Stimulated activated CD8-positive, alpha-beta memory T cell treated with anti-CD3 and anti-CD28 coated beads, Interleukin-4, amount 100 ng/mL, for 48 hours (primary cell): ENCODE results near the gene C6.
"Not testable (repeated sequence)": the region's sequence is repeated elsewhere in the genome, so short reads cannot be mapped to it uniquely, and the experiment has no call there.

Experiments
- DNase-seq: peaks from one replicate; pipeline ENCODE4 v3.0.0-alpha.2; 2020

C6 gene

DNA sequence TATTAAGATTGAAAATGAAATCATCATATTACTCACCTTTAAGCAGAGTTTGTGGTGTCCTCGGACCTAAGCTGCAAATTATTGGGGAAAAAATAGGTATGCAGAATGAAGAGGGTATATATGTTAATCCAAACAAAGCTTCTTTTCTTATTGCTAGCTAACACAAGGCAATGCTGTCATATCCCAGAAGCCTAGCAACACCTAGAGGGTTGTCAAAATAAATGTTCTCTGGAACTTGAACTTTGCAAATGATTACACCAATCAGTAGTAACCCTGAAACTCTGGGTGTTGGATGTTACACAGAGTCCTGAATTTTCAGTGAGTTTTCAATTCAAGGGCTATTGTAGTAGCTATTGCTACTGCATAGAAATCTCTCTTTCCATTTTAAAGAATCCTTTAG lies at the start of gene C6:
TSS of gene C6 (minus strand) at position 193 of the 400 bp plus-strand sequence. CDS start 10,302 bp downstream, outside the sequence.
- no peak for DNase-seq

DNA sequence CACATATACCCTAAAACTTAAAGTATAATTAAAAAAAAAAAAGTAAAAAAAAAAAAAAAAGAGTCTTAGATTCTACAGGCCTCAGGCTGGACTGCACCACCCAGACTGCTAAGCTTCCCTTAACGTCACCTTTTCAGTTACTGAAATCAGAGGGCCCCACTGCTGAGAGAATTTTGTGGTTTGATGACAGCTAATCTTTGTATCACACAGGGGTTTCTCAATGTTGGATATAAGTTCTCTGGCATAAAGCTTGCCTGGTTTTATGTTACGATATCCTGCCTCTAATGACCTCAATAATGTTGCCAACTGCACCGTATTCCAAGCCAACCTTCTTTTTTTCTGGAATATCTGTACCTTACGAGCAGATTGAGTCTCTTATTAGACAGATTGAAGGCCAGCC lies 43.1 kb upstream of the C6 start:
- no peak for DNase-seq

DNA sequence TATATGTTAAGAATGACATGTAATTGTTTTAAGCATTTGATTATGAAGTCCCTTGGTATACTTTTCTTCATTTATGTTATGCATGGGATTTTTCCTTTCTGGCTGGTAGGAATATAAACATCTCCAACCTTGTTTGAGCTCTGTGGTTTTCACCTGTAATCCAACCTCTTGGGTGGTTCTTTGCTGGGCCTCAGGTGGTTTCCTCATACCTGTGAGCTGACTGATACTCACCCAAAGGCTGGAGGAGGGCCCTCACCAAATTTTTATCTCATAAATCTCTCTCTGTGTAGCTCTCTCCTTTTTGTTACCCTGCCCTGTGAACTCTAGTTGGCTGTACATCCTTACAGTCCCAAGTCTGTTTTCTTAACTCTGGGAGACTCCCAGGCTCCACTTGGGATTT lies 39.8 kb upstream of the C6 start:
- DNase-seq, result no peak

DNA sequence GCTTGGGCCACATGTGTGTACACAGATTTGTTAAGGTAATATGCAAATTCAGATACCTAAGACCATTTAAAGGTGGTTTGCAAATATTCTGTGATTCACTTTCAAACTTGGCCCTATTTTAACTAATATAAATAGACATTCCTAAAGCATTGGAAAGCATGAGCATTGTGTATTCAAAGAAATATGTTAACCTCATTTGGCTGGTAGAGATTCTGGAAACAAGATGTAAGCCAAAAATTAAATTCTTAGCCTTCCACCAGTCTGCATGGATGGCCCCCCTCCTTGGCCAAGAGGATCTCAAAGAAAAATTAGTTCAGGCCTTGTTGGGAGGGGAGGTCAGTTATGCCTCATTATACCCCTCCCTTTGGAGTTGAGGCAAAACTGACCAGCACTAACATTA lies 38.7 kb upstream of the C6 start:
- DNase-seq, result no peak

DNA sequence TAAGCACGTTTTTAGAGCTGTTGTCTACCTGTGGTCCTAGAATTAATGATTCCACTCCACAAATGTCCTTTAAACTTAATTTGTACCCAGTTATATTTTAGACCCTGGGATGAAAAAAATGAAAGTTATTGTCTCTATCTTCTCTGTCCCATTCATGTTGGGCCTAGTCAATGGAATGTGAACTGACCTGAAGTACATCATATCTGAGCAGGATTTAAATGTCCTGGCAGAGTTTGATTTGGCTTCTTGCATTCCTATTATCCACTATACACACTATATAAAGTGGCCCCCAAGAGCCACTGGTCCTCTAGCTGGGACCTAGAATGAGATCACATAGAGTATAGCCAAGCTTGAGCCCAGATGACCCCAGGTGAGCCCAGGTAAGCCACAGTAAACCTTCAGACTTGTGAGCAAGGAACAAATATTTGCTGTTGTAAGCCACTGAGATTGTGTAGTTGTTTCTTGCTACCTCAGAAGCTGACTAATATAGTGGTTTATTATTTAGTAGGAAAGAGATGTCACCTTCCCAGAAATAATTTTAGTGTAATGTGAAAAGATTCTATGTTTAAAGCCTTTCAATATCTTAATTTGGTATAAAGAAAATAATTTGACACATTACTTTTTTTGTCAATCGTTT lies 37.1 kb upstream of the C6 start:
- DNase-seq, result no peak

DNA sequence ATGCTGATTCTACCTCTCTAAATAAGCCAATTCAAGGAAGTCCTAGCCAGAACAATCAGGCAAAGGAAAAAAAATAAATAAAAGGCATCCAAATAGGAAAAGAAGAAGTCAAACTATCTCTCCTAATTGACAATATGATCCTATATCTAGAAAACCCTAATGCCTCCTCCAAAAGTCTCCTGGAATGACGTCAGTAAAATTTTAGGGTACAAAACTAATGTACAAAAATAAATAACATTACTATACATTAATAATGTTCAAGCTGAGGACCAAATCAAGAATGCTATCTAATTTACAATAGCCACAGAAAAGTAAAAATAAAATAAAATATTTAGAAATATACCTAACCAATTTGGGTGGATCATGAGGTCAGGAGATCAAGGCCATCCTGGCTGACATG lies 33.8 kb upstream of the C6 start:
- no peak for DNase-seq

DNA sequence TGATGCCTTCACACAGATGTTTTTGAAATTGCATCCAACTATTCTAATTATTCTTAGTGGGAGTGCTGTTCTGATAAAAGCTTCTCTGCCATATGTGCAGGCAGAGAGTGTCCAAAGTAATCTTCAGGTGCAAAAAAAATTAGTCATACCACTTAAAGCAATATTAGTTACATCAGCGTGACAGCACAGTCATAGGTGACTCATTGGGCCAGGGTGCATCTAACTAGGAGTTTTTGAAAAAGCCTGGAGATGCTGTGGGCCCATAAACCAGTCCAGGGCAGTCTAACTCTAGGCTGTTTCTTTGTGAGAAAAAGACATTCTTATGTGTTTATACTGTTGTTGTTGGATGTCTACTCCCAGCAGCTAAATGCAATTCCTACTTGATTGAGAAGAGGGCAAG lies 33.0 kb upstream of the C6 start:
- no peak for DNase-seq

DNA sequence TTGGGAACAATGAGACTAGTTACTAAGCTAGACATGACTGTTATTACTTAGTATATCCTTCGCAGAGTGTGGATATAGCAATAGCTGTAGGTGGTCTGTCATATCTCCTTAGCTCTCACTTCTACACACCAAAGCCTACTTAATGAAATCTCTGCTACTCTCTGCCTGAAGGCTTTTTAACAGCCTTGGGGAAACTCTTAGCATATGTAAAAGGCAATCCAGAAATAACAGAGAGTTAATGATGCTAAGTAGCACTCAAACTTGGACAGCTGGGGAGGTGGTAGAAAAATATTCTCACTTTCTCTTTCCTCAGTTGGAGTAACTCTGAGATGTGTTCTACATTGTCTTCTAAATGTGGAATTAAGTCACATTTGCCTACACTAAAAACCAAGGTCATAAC lies 30.2 kb upstream of the C6 start:
- DNase-seq, result no peak

DNA sequence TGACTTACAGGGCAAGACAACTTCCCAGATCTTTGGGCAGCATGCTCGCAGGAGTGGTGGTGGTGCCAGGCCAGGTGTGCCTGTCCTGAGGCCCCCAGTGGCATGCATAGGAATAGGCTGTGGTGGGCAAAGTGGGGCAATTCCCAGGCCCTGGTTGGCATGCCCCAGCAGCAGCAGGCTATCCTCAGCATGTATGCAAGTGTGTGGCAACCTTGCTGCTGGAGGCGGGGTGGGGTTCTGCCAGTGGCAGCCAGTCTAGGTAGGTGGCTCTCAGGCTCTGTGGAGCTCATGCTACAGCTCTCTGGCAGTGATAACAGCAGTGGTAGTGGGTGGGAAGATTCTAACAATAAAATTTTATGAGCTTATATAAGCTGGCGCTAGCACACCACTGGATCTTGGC lies 27.7 kb upstream of the C6 start:
- DNase-seq, result no peak

DNA sequence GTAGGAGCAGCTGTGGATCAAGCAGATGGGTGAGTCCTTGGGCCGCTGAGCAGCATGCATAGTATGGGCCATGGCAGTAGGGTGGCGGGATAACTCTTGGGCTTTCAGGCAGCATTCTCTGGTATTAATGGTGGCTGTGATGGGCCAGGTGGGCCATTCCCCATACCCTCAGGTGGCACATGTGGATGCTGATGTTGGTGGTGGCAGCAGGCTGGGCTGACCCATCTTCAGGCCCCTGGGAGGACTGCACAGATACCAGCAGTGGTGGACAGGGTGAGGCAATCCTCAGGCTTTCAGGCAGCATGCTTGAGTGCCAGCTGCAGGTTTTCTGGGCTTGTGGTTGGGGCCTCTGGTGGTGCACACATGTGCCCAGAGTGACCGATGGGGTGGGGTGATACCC lies 27.1 kb upstream of the C6 start:
- no peak for DNase-seq

DNA sequence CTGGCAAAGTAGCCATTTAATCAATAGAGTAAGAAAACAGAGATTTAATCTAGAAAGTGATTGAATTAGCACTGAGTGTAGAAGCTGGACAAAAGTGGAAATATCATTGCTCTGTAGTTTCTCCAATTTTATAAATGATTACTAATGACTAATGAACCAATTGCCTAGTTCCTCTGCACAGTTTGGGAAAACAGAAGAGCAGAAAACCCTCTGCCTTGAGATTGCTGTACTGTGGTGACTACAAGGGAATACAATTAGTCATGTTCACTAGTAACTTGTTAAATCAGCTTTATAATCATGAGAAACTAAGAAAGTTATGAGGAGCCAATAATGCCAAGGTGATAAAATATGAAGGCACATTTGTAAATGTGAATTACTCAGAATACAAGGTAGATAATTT lies 21.1 kb upstream of the C6 start:
- no peak for DNase-seq

DNA sequence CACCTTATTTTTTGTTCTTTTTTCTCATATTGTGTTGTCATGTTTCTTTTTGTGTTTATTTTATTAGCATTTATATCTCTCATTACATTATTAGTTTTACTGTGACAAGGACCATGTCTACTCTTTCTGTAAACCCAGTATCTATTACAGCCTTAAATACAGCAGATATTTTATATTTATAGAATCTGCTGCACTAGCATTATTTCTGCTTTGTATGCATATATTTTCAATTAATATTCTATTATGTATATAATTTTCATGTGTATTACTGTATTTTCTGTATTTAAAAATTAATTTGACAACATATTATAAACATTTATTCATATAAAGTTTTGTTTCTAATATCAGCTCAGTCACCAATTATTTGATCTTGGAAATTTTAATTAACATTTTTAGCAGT lies 19.5 kb upstream of the C6 start:
- no peak for DNase-seq

DNA sequence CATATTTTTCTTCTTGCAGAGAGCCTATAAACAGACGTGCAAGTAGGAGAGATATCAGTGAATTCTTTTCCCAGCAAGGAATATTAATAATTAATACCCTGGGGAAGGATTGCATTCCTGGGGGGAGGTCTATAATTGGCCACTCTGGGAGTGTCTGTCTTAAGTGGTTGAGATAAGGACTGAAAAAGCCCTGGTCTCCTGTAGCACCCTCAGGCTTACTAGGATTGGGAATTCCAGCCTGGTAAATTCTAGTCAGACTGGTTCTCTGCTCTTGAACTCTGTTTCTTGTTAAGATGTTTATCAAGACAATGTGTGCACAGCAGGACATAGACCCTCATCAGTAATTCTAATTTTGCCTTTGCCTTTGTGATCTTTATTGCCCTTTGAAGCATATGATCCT lies 16.9 kb upstream of the C6 start:
- not testable (repeated sequence) for DNase-seq

DNA sequence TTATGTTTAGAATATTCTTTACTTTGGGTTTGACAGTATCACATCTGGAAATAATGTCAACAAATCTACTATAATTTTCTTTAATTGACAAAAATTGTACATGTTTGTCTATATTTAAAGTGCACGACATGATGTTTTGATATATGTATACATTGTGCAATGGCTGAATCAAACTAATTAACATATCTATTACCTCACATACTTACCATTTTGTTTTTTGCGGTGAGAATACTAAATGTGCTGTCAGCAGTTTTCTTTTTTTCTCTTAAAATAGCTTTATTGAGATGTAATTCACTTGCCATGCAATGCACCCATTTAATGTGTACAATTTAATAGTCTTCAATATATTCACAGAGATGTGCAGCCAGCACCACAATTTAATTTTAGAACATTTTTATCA lies 10.6 kb upstream of the C6 start:
- no peak for DNase-seq

DNA sequence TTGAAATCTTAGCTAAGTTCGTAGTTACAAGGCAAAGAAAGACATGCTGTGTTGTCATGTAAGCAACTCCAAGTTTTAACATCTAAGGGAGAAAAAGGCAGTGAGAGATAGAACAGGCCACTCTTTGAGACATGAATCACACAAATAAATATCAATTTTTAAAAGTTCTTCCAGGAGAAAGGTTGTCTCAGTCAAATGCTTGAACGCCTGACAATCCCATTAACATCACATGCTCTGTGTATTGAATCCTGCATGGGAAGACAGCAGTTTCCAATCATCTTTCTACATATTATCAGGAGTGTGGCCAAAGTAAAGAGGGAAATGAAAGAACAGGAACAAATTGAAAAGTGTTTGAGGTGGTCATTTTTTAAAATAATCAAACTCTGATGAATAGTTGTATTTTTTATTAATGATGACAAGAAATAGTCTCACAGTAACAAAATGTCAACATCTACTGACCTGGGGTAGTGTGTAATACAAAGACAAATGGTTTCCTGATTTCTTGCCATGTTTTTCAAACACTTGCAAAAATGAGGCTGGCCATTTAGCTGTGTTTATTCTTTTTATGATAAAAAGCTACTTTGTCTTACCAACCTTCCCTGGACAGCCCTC lies 6.4 kb upstream of the C6 start:
- no peak for DNase-seq

DNA sequence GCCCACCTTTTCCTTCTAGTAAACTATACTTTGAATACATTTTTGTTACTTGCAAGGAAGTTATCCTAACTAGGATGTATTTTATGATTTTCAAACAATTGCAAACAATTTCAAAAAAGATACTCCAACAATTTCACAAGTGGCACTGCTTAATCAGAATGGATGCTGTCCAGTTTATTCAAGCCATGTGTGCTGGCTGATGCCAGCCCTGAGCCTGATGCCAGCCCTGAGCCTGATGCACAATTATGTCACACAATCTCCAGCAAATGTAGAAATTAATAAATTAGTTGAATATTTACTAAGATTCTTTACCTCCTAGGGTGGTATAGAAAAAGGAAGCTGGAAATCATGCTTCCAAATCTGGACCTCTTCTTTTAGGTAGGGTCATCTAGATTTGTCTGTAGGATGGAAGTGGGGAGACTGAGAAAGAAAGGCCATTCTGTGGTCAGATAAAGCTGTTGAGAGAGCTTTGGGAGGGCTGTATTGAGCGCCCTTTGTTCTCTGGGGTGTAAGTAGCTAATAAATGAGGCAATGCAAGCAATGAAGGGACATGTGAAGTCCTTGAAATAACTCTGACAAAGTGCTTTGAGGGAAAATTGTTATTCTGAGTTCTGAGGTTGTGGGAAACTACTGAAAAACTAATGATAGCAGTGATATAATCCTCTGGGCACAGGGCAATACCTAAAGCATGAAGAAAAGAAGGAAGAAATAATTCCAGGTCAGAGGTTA lies 5.8 kb upstream of the C6 start:
- no peak for DNase-seq

DNA sequence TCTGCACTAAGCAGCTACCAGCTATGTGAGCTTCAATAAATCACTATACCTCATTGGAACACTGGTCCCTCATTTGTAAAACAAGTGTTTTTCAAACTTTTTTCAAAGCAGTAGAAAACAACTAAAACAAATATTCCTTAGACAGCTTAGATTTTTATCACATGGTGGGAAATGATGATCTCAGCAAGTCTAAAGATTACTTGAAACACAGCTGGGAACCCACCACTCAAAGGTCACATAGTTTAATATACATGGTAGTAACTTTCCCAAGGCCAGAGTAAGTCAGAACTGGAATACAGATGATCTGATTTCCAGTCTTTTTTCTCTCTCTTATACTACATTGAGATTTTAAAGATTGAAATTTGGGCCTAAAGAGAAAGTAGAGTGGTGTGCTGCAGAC lies 850 bp upstream of the C6 start:
- DNase-seq, result no peak

DNA sequence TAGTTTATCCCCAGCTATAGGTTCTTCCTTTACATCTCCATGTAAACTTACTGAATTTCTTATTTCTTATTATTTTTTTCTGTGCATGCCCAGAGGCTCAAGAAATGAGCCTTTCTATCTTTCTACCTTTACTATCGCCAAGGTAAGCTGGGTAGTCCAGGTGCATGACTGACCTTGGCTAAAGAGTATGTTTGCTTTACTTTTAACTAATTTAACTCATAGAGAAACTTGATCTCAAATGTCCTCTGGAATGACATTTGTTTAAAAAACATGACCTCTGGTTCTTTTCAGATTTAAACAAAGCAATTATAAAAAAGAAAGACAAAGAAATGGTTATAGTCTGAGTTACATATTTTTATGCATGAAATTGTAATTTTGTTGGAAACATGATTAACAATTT lies 397 bp downstream of the C6 start:
- no peak for DNase-seq

DNA sequence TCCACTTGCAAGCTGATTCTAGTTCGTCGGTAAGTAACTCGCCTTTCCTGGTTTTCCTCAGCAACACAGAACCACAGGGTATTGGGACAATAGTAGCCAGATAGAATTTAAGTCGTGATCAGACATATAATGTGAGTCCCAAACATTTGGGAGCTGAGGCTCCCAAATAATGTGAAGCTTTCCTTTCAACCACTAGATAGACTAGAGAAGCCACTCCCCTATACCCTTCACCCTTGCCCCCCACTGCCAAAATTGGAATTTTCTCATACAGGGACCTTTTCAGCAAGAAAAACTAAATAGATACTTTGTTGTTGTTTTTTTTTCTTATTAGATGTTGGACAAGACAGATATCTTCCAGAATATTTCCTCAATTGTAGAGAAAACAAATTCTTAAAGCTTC lies 1.9 kb downstream of the C6 start:
- DNase-seq, result no peak

DNA sequence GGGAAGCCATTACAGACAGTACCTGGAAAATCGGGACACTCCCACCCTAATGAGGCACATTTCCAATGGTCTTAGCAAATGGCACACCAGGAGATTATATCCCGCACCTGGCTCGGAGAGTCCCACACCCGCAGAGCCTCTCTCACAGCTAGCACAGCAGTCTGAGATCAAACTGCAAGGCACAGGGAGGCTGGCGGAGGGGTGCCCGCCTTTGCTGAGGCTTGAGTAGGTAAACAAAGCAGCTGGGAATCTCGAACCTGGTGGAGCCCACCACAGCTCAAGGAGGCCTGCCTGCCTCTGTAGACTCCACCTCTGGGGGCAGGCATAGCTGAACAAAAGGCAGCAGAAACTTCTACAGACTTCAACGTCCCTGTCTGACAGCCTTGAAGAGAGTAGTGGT lies 7.9 kb downstream of the C6 start:
- DNase-seq, result not testable (repeated sequence)

DNA sequence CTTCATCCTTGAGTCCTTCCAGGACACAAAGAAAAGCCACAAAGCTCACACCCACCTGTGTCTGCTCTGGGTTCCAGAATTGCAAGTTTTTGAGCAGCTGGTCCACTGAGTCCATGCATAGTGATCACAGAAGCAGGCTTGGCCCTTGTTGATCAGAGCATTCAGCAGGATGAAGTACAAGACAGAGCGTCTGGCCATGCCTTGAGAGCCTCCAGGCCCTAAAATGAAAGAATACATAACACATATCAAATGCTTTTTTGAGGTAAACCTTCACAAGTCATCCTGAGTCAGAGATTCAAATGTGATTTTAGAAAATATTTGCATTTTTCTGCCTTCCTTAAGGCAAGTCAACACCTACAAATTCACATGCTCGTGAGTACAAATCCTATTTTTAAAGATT lies 10.3 kb downstream of the C6 start:
- no peak for DNase-seq

DNA sequence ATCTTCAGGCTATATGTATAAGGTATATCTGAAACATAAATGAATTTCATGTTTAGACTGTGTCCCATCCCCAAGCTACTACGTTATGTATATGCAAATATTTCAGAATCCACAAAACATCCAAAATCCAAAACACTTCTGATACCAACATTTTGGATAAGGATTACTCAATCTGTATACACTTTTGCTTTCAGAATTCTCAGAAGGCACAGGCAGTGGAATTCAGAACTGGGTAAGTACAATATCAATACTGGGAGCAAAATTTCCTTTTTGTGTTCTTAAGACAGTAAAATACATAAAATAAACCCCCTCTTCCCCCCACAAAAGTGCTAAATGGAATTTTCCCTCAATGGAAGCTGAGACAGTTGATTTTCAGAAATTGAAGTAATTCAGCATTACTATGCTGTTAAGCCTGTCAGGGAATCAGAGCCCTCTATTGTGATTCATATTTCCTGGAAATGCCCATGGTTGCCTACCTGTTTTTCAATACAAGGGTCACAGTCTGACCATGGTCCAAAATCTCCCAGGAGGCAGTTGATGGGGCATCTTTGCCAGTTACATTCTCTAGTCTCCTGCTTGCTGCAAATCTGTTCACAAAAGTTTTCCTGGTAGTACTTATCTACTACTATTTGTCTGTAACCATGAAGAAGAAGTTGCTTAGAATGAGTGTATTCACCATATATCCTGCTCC lies 12.1 kb downstream of the C6 start:
- DNase-seq, result no peak

DNA sequence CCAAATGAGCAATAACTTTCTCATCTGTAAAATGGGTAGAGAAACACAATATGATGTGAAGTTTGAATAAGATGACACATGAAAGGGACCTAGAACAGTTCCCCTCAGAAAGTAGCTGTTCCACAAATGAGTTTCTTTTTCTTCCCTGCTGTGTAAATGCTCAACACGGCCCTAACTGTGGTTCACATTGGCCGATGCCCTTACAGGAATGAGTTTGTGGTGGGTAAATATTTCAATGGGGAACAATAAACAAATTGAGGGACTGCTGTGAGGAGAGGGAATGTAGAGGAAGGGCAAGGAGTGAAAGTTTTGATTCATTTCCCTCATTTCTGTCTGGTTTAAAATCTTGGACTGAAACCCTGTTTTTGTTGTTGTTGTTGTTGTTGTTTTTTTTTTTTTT lies 12.8 kb downstream of the C6 start:
- no peak for DNase-seq

DNA sequence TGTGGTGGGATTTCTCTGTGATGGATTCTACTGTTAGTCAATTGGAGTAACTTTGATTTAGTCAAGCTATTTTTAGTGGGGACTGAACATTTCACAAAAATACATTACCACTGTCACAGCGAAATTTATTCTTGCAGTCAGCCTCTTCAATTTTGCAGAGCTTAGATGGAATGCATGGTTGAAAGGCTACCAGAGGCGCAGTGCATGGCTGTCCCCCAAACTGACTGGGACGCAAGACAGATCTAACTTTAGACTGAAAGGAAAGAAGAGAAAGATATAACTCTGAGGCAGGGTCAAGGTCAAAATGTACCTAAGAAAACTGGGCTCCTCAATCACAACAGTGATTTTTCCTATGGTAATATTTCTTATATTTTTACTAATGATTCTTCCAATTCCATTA lies 13.7 kb downstream of the C6 start:
- DNase-seq, result no peak
